22Rv1 (cell line): ENCODE measurements around the gene CXCL1.

Experiments used
- CTCF ChIP-seq: fragments of 450-650 bp; IDR thresholded peaks from 2 replicates; pipeline ENCODE4 v1.5.1; 2017; ENCODE audit warnings: mild to moderate bottlenecking
- ZFX ChIP-seq: fragments of 450-650 bp; IDR thresholded peaks from 2 replicates; pipeline ENCODE4 v1.6.1; 2017; ENCODE audit warnings: antibody characterized with exemption, borderline replicate concordance

GRCh38 chr4:73892966-73893365, 23.8 kb downstream of the CXCL1 start:
- TF ChIP-seq CTCF: no peak
- no peak for TF ChIP-seq ZFX
